ENCODE data around the gene AGRP.

Gene AGRP

GRCh38 chr16:67482233-67482924, 968 bp downstream of the AGRP start:
- no peak for DNase-seq (ENCODE audit: extremely low read depth, low read depth)
- TF ChIP-seq, protein P1, sequence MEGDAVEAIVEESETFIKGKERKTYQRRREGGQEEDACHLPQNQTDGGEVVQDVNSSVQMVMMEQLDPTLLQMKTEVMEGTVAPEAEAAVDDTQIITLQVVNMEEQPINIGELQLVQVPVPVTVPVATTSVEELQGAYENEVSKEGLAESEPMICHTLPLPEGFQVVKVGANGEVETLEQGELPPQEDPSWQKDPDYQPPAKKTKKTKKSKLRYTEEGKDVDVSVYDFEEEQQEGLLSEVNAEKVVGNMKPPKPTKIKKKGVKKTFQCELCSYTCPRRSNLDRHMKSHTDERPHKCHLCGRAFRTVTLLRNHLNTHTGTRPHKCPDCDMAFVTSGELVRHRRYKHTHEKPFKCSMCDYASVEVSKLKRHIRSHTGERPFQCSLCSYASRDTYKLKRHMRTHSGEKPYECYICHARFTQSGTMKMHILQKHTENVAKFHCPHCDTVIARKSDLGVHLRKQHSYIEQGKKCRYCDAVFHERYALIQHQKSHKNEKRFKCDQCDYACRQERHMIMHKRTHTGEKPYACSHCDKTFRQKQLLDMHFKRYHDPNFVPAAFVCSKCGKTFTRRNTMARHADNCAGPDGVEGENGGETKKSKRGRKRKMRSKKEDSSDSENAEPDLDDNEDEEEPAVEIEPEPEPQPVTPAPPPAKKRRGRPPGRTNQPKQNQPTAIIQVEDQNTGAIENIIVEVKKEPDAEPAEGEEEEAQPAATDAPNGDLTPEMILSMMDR (IDR thresholded peaks at IDR 0.05; ENCODE audit: low read depth, low read length, missing control alignments): no peak
- peak overlapping the region; percentile 96 for H3K4me3 ChIP-seq (replicated peaks; ENCODE audit: low read depth, low read length)

GRCh38 chr16:67481561-67482232, 1.6 kb downstream of the AGRP start:
- DNase-seq (ENCODE audit: extremely low read depth, low read depth): no peak
- TF ChIP-seq, protein P1 (IDR thresholded peaks at IDR 0.05; ENCODE audit: low read depth, low read length, missing control alignments): no peak
- H3K4me3 ChIP-seq (replicated peaks; ENCODE audit: low read depth, low read length): peak overlapping the region; percentile 96

- DNase-seq (ENCODE audit: extremely low read depth, low read depth): peak; percentile 89
- TF ChIP-seq, protein P1 (IDR thresholded peaks at IDR 0.05; ENCODE audit: low read depth, low read length, missing control alignments): peak; percentile 88
- peak within 1 kb of the TSS; percentile 96 for H3K4me3 ChIP-seq (replicated peaks; ENCODE audit: low read depth, low read length)
These were observed 2.4 kb downstream of the AGRP start, which contains the start of gene ATP6V0D1 for GRCh38 chr16:67480833-67481560. TSS of gene ATP6V0D1 (minus strand) at chr16:67481157. CDS start at chr16:67481086, 71 bp downstream.

DNA sequence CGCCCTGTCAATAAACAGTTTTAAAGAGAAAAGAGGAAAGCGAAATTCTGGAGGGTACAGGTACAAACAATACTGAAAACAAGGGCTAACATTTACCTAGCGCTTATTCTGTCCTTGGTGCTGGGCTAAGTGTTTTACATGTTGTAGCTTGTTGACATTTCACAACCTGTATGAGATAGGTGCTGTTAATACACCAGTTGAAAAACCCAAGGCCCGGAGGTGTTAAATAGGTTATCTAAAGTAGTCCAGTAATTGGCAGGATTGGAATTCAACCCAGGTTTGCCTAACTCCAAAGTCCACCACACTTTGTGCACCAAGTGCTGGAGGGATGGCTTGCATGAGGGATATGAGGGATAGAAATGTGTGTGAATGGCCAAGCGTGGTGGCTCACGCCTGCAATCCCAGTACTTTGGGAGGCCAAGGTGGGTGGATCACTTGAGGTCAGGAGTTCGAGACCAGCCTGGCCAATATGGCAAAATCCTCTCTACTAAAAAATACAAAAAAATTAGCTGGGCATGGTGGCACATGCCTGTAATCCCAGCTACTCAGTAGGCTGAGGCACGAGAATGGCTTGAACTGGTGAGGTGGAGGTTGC, 5.3 kb downstream of the AGRP start:
- TF ChIP-seq, protein P1 (IDR thresholded peaks at IDR 0.05; ENCODE audit: low read depth, low read length, missing control alignments): no peak
- no peak overlapping the region for H3K4me3 ChIP-seq (replicated peaks; ENCODE audit: low read depth, low read length)
- DNase-seq (ENCODE audit: extremely low read depth, low read depth): no peak

- no peak overlapping the region for H3K4me3 ChIP-seq (replicated peaks; ENCODE audit: low read depth, low read length)
- DNase-seq (ENCODE audit: extremely low read depth, low read depth): no peak
These were observed 8.5 kb downstream of the AGRP start for GRCh38 chr16:67474551-67475455.

More at GRCh38 chr16:67474551-67475455, 8.5 kb downstream of the AGRP start:
- TF ChIP-seq, protein P1 (IDR thresholded peaks at IDR 0.05; ENCODE audit: low read depth, low read length, missing control alignments): no peak
